ENCODE data around the gene VWA3A. TPM values are rescaled to one million over a fixed set of nuclear protein-coding genes. Genes with fewer than 3 reads are reported as not detected.

VWA3A gene
- total RNA-seq, 2 donors from 2014 or later: 0.33 to 0.52 TPM

- no peak for ATAC-seq
- Histone ChIP-seq H3K27ac (peak overlapping the region in 1 of 4 donors; percentile 26), H3K27me3 (no peaks in the 10 kb centered on the region), H3K4me3 (no peak overlapping the region), H3K4me1 (peaks cover 7% of the 10 kb centered on the region), H3K36me3 (replicated peaks in 1 of 2; ENCODE audit: insufficient read depth in 1 of 2, low read depth in 2 of 2) (no peaks in the 10 kb centered on the region), H3K9me3 (no peaks in the 10 kb centered on the region)
- no peak for DNase-seq
- 71 to 78% methylated on average over 5 to 7 of the region's 7 CpGs for WGBS, 2 donors
- no peak for TF ChIP-seq POLR2A (IDR thresholded peaks at IDR 0.05)
- TF ChIP-seq, protein P1, sequence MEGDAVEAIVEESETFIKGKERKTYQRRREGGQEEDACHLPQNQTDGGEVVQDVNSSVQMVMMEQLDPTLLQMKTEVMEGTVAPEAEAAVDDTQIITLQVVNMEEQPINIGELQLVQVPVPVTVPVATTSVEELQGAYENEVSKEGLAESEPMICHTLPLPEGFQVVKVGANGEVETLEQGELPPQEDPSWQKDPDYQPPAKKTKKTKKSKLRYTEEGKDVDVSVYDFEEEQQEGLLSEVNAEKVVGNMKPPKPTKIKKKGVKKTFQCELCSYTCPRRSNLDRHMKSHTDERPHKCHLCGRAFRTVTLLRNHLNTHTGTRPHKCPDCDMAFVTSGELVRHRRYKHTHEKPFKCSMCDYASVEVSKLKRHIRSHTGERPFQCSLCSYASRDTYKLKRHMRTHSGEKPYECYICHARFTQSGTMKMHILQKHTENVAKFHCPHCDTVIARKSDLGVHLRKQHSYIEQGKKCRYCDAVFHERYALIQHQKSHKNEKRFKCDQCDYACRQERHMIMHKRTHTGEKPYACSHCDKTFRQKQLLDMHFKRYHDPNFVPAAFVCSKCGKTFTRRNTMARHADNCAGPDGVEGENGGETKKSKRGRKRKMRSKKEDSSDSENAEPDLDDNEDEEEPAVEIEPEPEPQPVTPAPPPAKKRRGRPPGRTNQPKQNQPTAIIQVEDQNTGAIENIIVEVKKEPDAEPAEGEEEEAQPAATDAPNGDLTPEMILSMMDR (IDR thresholded peaks at IDR 0.05): no peak
- intact Hi-C loops (cut with DNase I): no loop called here
These were observed 106.4 kb downstream of the VWA3A start for GRCh38 chr16:22198547-22199293.

GRCh38 chr16:22202261-22202637 lies 109.9 kb downstream of the VWA3A start:
- no peak overlapping the region for H3K27ac ChIP-seq
- DNase-seq: no peak
- H3K36me3 ChIP-seq (replicated peaks in 1 of 2; ENCODE audit: insufficient read depth in 1 of 2, low read depth in 2 of 2): no peaks in the 10 kb centered on the region
- peaks cover 5% of the 10 kb centered on the region for H3K4me1 ChIP-seq
- WGBS, 2 donors: 90 to 95% methylated on average over 6 of the region's 6 CpGs
- H3K9me3 ChIP-seq: no peaks in the 10 kb centered on the region
- no peaks in the 10 kb centered on the region for H3K27me3 ChIP-seq
- intact Hi-C loops (cut with DNase I): loop anchor here (10.0 kb wide), 1 partner anchor 103 kb away; no protein-coding TSS in a partner anchor
- H3K4me3 ChIP-seq: no peak overlapping the region
- ATAC-seq: no peak
- no peak for TF ChIP-seq POLR2A (IDR thresholded peaks at IDR 0.05)
- TF ChIP-seq, protein P1 (IDR thresholded peaks at IDR 0.05): no peak

- Histone ChIP-seq H3K4me1 (peaks cover 13% of the 10 kb centered on the region), H3K36me3 (replicated peaks in 1 of 2; ENCODE audit: insufficient read depth in 1 of 2, low read depth in 2 of 2) (no peaks in the 10 kb centered on the region), H3K9me3 (no peaks in the 10 kb centered on the region), H3K4me3 (no peak overlapping the region), H3K27me3 (no peaks in the 10 kb centered on the region), H3K27ac (no peak overlapping the region)
- no peak for ATAC-seq
- WGBS, 2 donors: 80 to 87% methylated on average over 5 of the region's 5 CpGs
- intact Hi-C loops (cut with DNase I): loop anchor here (10.0 kb wide), 1 partner anchor 102 kb away; no protein-coding TSS in a partner anchor
- no peak for DNase-seq
- no peak for TF ChIP-seq POLR2A (IDR thresholded peaks at IDR 0.05)
- TF ChIP-seq, protein P1 (IDR thresholded peaks at IDR 0.05): no peak
These were observed 110.8 kb downstream of the VWA3A start for GRCh38 chr16:22203091-22203490.

DNA sequence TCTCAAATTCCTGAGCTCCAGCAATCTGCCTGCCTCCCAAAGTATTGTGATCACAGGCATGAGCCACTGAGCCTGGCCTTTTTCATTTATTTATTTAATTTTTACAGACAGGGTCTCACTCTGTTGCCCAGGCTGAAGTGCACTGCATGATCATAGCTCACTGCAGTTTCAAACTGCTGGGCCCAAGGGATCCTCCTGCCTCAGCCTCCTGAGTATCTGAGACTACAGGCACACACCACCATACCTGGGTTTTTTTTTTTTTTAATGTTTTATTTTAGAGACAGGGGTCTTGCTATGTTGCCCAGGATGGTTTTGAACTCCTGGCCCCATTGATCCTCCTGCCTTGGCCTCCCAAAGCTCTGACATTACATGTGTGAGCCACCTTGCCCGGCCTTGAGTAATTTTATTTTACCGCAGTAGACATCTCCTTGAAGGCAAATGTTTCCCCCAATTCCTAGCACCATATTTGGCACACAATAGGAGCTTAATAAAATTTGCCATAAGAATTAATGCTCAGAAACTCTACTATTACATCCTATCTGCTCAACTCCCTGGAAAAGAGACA lies 111.8 kb downstream of the VWA3A start:
- H3K4me1 ChIP-seq: peaks cover 24% of the 10 kb centered on the region
- intact Hi-C loops (cut with DNase I): loop anchor here (10.0 kb wide), 1 partner anchor 101 kb away; no protein-coding TSS in a partner anchor
- no peak for DNase-seq
- ATAC-seq: no peak
- H3K9me3 ChIP-seq: no peaks in the 10 kb centered on the region
- TF ChIP-seq, protein P1 (IDR thresholded peaks at IDR 0.05): no peak
- no peak for TF ChIP-seq POLR2A (IDR thresholded peaks at IDR 0.05)
- H3K27ac ChIP-seq: no peak overlapping the region
- WGBS, 2 donors: 95 to 97% methylated on average over 2 of the region's 2 CpGs
- no peak overlapping the region for H3K4me3 ChIP-seq
- no peaks in the 10 kb centered on the region for H3K27me3 ChIP-seq
- no peaks in the 10 kb centered on the region for H3K36me3 ChIP-seq (replicated peaks in 1 of 2; ENCODE audit: insufficient read depth in 1 of 2, low read depth in 2 of 2)

All from body of pancreas (tissue), 4 donors.